Measurements from ENCODE around the gene GRIA4.
"Not testable (repeated sequence)": the region's sequence is repeated elsewhere in the genome, so short reads cannot be mapped to it uniquely, and the experiment has no call there.

GRIA4 gene

DNA sequence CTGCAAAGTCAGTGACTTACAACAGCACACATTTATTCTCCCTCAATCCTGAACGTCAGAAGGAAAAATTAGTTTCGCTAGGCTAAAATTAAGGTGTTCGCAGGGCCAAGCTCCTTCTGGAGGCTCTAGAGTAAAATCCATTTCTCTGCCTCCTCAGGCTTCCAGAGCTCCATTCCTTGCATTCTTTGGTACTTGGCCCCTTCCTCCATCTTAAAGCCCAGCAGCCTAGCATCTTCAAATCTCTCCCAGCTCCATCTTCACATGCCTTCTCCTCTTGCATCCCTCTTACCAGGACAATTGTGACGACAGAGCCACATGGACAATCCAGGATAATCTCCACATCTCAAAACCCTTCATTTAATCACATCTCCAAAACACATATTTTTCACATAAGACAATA lies 165.0 kb downstream of the GRIA4 start:
- no peak overlapping the region for H3K4me3 ChIP-seq (ENCODE audit: low read depth, low read length)
- no peak for DNase-seq (ENCODE audit: low read depth)
- TF ChIP-seq, protein P1, sequence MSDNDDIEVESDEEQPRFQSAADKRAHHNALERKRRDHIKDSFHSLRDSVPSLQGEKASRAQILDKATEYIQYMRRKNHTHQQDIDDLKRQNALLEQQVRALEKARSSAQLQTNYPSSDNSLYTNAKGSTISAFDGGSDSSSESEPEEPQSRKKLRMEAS (IDR thresholded peaks at IDR 0.05; ENCODE audit: low read depth, low read length), result no peak
- TF ChIP-seq MYC (IDR thresholded peaks at IDR 0.05; ENCODE audit: low read depth, low read length) (no peak), POLR2A (IDR thresholded peaks at IDR 0.05; ENCODE audit: extremely low read depth, insufficient read length) (no peak)
- TF ChIP-seq, protein P2, sequence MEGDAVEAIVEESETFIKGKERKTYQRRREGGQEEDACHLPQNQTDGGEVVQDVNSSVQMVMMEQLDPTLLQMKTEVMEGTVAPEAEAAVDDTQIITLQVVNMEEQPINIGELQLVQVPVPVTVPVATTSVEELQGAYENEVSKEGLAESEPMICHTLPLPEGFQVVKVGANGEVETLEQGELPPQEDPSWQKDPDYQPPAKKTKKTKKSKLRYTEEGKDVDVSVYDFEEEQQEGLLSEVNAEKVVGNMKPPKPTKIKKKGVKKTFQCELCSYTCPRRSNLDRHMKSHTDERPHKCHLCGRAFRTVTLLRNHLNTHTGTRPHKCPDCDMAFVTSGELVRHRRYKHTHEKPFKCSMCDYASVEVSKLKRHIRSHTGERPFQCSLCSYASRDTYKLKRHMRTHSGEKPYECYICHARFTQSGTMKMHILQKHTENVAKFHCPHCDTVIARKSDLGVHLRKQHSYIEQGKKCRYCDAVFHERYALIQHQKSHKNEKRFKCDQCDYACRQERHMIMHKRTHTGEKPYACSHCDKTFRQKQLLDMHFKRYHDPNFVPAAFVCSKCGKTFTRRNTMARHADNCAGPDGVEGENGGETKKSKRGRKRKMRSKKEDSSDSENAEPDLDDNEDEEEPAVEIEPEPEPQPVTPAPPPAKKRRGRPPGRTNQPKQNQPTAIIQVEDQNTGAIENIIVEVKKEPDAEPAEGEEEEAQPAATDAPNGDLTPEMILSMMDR (IDR thresholded peaks at IDR 0.05; ENCODE audit: low read depth, low read length), result no peak

DNA sequence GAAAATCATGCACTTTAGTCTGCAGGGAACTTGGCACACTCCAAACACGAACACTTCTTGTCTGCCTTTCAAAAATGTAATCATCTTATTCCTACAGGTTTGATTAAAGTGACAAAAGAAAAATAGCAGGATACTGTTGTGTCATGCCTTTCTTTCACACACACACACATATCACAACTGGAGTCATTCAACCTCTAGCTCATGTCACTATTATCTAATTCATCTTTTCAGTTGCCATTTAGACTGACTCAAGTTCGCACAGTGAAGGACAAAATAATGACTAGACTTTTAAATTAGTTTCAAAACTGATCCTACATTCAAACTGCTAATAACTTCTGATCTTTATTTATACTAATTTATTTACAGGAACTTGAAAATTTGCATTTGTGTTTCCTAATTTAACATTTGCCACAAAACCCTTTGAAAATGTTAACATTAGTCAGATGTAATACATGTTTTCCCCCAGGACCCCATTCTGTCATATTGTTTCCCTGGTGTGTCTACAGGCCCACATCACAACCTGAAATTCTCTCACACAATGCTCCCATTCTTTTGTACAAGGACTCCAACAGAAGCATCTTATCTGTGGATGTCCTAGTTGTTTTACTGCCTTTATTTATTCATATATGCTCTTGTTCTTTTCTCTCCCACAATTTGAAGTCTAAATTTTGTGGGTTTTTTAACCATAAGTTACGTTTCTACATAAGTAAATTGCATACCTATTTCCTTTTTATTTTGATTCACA lies 171.1 kb downstream of the GRIA4 start:
- H3K4me3 ChIP-seq (ENCODE audit: low read depth, low read length), result no peak overlapping the region
- no peak for DNase-seq (ENCODE audit: low read depth)
- no peak for TF ChIP-seq POLR2A (IDR thresholded peaks at IDR 0.05; ENCODE audit: extremely low read depth, insufficient read length)

DNA sequence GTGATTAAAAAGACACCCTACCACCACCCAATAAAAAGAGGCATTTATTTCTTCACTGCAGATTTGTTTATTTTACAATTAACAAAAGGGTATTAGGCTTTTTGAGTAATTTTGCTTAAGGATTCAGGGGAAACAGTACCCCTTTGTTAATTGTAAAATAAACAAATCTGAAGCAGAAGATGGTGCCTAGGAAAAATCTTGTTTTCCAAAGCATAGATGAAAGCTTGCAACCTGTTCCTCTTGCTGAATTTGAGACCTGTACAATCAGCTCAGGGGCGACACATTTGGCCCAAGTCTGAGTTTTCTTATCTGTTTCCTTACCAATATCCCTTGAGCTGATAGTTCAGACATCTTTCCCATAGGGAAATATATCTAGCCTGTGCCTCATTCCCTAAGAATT lies 171.9 kb downstream of the GRIA4 start:
- no peak for DNase-seq (ENCODE audit: low read depth)
- TF ChIP-seq, protein P2 (IDR thresholded peaks at IDR 0.05; ENCODE audit: low read depth, low read length), result no peak
- TF ChIP-seq, protein P1 (IDR thresholded peaks at IDR 0.05; ENCODE audit: low read depth, low read length), result no peak
- TF ChIP-seq POLR2A (IDR thresholded peaks at IDR 0.05; ENCODE audit: extremely low read depth, insufficient read length), result no peak
- no peak for TF ChIP-seq MYC (IDR thresholded peaks at IDR 0.05; ENCODE audit: low read depth, low read length)

DNA sequence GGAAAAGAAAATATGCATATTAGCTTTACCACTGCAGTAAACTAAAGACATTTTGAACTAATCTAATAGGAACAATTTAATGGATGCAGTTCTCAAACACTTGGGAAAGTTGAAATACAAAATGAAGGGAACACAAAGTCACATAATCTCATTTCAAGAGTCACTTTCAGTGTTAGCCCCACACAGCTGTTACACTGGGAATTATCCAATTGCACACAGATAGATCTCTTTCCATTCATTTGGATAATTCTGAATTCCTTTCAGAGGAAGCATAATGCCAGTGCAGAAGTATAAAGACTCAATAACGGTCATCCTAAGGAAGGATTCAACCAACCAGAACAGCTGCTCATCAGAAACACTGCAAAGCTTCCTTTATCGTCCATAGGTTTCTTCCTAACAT lies 173.3 kb downstream of the GRIA4 start:
- TF ChIP-seq, protein P2 (IDR thresholded peaks at IDR 0.05; ENCODE audit: low read depth, low read length), result no peak
- no peak for TF ChIP-seq POLR2A (IDR thresholded peaks at IDR 0.05; ENCODE audit: extremely low read depth, insufficient read length)
- TF ChIP-seq, protein P1 (IDR thresholded peaks at IDR 0.05; ENCODE audit: low read depth, low read length), result no peak
- no peak for TF ChIP-seq MYC (IDR thresholded peaks at IDR 0.05; ENCODE audit: low read depth, low read length)
- no peak overlapping the region for H3K4me3 ChIP-seq (ENCODE audit: low read depth, low read length)
- DNase-seq (ENCODE audit: low read depth), result no peak

More for the DNA sequence above, 171.9 kb downstream of the GRIA4 start:
- no peak overlapping the region for H3K4me3 ChIP-seq (ENCODE audit: low read depth, low read length)

DNA sequence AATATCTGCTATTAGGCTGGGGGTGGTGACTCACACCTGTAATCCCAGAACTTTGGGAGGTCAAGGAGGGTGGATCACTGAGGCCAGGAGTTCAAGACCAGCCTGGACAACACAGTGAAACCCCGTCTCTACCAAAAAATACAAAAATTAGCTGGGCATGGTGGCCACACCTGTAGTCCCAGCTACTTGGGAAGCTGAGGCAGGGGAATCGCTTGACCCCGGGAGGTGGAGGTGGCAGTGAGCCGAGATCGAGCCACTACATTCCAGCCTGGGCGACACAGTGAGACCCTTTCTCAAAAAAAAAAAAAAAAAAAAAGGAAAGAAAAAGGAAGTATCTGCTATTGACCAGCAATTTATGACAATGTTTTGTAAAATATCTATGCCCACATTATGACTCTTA lies 176.0 kb downstream of the GRIA4 start:
- H3K4me3 ChIP-seq (ENCODE audit: low read depth, low read length); DNase-seq (ENCODE audit: low read depth): not testable (repeated sequence)

DNA sequence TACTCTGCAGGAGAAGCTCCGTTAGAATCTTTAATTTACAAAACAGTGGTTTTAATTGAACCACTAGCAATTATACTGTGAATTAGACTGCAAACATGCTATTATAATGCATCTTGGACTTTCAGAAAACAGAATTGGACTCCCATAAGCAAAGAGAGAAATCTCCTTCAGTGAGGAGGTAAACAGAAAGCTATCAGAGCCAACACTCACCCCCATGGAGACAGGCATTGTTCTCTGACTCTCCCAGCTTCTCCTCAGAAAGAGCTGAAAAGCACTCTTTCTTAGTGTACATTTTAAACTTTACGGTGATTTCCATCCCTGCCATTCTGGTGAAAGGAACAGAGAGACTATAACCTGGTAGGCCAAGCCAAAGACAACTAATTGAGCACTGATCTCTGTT lies 176.9 kb downstream of the GRIA4 start:
- TF ChIP-seq MYC (IDR thresholded peaks at IDR 0.05; ENCODE audit: low read depth, low read length), result no peak
- TF ChIP-seq, protein P2 (IDR thresholded peaks at IDR 0.05; ENCODE audit: low read depth, low read length), result no peak
- no peak for TF ChIP-seq POLR2A (IDR thresholded peaks at IDR 0.05; ENCODE audit: extremely low read depth, insufficient read length)
- TF ChIP-seq, protein P1 (IDR thresholded peaks at IDR 0.05; ENCODE audit: low read depth, low read length), result no peak
- DNase-seq (ENCODE audit: low read depth), result no peak
- H3K4me3 ChIP-seq (ENCODE audit: low read depth, low read length), result no peak overlapping the region

All from NB4 (cell line).